ENCODE results near the gene SP5. TPM values are rescaled to one million over a fixed set of nuclear protein-coding genes. Genes with fewer than 3 reads are reported as not detected.
"Not testable (repeated sequence)": the region's sequence is repeated elsewhere in the genome, so short reads cannot be mapped to it uniquely, and the experiment has no call there.

SP5 gene
- total RNA-seq, 1 donor from 2014 or later: 2.5 TPM

DNA sequence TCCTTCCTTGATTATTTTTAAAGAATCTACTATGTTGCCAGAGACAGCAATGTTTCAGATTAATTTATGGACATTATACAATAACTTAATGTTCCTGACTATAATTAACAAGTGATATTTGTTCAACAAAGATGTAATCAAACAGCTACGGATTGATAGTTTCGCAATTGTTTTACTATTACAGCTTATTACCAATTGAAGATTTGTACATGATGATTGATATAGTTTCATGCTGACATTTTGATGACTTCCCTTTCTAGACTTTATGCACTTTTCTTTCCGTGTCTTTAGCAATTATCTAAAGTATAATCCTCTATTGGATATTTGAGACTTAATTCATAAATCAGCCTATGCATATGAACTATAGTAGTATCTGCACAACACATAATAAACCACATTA is 6.5 kb downstream of the SP5 start:
- H3K4me3 ChIP-seq: no peak overlapping the region
- intact Hi-C loops (cut with DNase I): no loop called here
- no peak for ATAC-seq
- TF ChIP-seq, protein P1, sequence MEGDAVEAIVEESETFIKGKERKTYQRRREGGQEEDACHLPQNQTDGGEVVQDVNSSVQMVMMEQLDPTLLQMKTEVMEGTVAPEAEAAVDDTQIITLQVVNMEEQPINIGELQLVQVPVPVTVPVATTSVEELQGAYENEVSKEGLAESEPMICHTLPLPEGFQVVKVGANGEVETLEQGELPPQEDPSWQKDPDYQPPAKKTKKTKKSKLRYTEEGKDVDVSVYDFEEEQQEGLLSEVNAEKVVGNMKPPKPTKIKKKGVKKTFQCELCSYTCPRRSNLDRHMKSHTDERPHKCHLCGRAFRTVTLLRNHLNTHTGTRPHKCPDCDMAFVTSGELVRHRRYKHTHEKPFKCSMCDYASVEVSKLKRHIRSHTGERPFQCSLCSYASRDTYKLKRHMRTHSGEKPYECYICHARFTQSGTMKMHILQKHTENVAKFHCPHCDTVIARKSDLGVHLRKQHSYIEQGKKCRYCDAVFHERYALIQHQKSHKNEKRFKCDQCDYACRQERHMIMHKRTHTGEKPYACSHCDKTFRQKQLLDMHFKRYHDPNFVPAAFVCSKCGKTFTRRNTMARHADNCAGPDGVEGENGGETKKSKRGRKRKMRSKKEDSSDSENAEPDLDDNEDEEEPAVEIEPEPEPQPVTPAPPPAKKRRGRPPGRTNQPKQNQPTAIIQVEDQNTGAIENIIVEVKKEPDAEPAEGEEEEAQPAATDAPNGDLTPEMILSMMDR (IDR thresholded peaks at IDR 0.05): no peak
- H3K27ac ChIP-seq: no peak overlapping the region
- no peak for DNase-seq
- H3K4me1 ChIP-seq: peaks cover 8% of the 10 kb centered on the region
- H3K9me3 ChIP-seq: no peaks in the 10 kb centered on the region
- peaks cover 33% of the 10 kb centered on the region for H3K27me3 ChIP-seq
- no peaks in the 10 kb centered on the region for H3K36me3 ChIP-seq

DNA sequence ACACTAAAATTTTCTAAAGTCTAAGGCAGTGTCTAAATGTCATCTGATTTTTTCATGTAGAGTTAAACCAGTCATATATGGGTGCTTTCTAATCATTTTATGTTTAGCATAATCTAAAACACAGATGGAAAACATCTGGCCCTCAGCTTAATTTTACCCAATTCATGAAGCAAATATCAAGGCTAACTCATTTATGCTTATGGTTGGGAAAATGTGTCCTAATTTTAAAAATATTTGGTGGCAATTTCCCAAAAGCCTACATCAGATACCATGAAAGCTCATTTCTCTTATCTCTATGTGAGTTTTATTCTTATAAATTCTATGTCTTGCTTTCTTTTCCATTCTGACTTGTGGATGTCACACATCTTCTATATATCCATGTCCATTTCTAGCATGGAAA is 7.2 kb downstream of the SP5 start:
- DNase-seq: no peak
- Histone ChIP-seq H3K27me3 (peaks cover 28% of the 10 kb centered on the region), H3K4me1 (peaks cover 3% of the 10 kb centered on the region), H3K9me3 (no peaks in the 10 kb centered on the region), H3K27ac (no peak overlapping the region), H3K36me3 (no peaks in the 10 kb centered on the region), H3K4me3 (no peak overlapping the region)
- TF ChIP-seq, protein P1 (IDR thresholded peaks at IDR 0.05): no peak
- intact Hi-C loops (cut with DNase I): no loop called here
- no peak for ATAC-seq

DNA sequence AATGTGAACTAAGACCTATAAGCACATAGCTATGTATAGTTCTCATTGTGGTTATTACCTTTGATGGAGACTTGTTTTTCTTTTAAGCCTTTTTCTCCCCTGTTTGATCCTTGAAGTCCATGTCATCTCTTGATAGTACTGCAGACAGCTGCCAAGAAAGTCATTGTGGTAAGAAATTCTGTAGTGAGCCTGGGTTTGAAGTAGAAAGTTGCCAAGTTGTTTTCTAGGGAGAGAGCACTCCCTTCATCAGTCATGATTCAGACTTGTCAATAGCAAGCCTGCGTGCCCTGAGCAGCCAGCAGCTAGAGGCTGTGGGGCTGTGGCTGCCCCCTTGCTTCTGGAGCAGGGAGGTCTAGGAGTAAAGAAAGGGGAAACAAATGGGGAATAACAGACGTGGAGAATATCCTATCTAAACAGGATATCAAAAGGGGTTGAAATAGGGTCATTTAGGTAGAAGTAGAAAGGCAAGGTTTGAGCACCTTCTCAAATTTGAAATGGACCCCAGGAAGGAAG is 8.4 kb downstream of the SP5 start:
- no peaks in the 10 kb centered on the region for H3K36me3 ChIP-seq
- no peak overlapping the region for H3K27ac ChIP-seq
- no peaks in the 10 kb centered on the region for H3K9me3 ChIP-seq
- DNase-seq (no peak), ATAC-seq (no peak)
- no peak overlapping the region for H3K4me3 ChIP-seq
- TF ChIP-seq, protein P1 (IDR thresholded peaks at IDR 0.05): no peak
- no peaks in the 10 kb centered on the region for H3K4me1 ChIP-seq
- intact Hi-C loops (cut with DNase I): no loop called here
- H3K27me3 ChIP-seq: peaks cover 17% of the 10 kb centered on the region

DNA sequence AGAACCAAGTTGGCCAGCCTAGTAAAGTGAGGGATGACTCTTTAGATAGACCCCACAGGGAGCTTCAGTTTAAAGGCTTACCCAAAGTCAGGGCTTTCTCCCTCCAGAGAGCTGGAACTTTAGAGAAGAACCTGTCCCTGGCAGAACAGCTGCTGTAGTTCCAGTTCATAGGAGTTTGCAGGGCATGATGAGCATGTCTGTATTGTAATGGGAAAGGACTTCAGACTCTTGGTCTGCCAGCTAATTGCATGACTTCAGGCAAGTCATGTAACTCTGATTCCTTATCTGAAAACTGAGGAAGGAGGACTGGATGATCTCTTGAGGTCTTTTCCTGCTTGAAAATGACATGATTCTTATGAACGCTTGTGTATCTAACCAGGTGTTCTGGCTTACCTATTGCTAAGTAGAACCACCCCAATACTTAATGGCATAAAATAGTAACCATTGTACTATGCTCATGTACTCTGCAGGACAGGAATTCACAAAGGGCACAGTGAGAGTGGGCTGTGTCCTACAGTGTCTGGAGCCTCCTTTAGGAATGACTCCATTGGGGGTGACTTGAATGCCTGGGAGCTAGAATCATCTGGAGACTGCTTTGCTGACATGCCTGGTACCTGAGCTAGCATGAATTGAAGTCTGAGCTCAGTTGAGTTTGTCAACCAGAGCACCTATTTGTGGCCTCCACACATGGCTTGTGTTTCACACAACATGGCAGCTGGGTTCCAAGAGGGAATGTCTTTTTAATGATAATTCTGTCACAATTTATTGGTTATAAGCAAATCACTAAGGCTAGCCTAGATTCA is 18.9 kb downstream of the SP5 start:
- H3K27me3 ChIP-seq: no peaks in the 10 kb centered on the region
- intact Hi-C loops (cut with DNase I): no loop called here
- H3K36me3 ChIP-seq: no peaks in the 10 kb centered on the region
- H3K4me3 ChIP-seq: no peak overlapping the region
- H3K27ac ChIP-seq: no peak overlapping the region
- no peaks in the 10 kb centered on the region for H3K4me1 ChIP-seq
- no peaks in the 10 kb centered on the region for H3K9me3 ChIP-seq
- no peak for ATAC-seq
- no peak for DNase-seq
- TF ChIP-seq, protein P1 (IDR thresholded peaks at IDR 0.05): no peak

DNA sequence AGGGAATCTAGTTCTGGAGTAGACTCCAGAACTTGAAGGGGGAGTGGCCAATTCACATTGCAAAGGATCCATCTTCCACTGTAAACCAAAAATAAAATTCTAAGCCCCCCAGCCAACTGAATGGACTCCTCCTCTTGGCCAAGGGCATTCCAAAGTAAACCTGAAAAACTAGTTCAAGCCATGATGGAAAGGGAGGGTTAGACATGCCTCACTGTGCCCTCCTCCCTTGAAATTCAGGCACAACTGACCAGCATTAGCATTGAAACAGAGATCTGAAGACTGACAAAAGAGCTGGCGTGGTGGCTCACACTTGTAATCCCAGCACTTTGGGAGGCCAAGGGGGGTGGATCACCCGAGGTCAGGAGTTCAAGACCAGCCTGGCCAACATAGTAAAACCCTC is 19.5 kb downstream of the SP5 start:
- H3K4me3 ChIP-seq; DNase-seq; ATAC-seq; H3K27me3 ChIP-seq; H3K9me3 ChIP-seq; H3K36me3 ChIP-seq; H3K27ac ChIP-seq; intact Hi-C loops (cut with DNase I); H3K4me1 ChIP-seq: not testable (repeated sequence)

DNA sequence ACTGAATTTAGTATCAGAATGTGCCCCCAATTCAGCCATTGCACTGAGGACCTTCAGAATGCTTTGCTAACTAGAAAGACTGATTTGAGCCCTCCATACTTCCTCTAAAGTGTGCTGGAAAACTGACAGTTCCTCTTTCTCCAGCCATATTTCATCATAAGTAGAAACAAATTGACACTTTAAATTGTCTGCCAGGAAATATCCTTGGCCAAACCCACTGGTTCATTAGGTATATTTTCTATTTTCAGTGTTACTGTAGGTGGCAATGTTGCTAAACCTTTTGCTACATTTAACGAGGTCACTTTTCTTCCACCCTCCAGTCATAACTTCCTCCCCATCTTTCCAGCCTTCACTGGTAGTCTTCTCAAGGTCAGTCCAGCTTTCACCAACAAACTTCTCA is 21.5 kb downstream of the SP5 start:
- H3K4me1 ChIP-seq: no peaks in the 10 kb centered on the region
- H3K27me3 ChIP-seq: no peaks in the 10 kb centered on the region
- intact Hi-C loops (cut with DNase I): no loop called here
- ATAC-seq: peak; percentile 47
- TF ChIP-seq, protein P1 (IDR thresholded peaks at IDR 0.05): peak; percentile 11
- no peaks in the 10 kb centered on the region for H3K36me3 ChIP-seq
- DNase-seq: no peak
- no peak overlapping the region for H3K27ac ChIP-seq
- no peak overlapping the region for H3K4me3 ChIP-seq
- no peaks in the 10 kb centered on the region for H3K9me3 ChIP-seq
